IPS-20b (cell line): ENCODE data around the gene UBE2S.
"Not testable (repeated sequence)": the region's sequence is repeated elsewhere in the genome, so short reads cannot be mapped to it uniquely, and the experiment has no call there.

Experiments used
- H3K27ac ChIP-seq: one replicate; pipeline ENCODE4 v1.5.1; 2013; ENCODE audit warnings: low read length
- H3K27me3 ChIP-seq: 2 replicates; pipeline ENCODE4 v1.6.1; 2013; ENCODE audit warnings: mild to moderate bottlenecking, low read length, inconsistent platforms; ENCODE audit not compliant: insufficient read depth
- H3K36me3 ChIP-seq: 2 replicates; pipeline ENCODE4 v1.6.1; 2013; ENCODE audit warnings: low read depth, mild to moderate bottlenecking, inconsistent platforms, low read length, moderate library complexity; ENCODE audit not compliant: insufficient read depth
- H3K4me1 ChIP-seq: 2 replicates; pipeline ENCODE4 v1.6.1; 2013; ENCODE audit warnings: mild to moderate bottlenecking, control low read depth, inconsistent platforms, low read length, moderate library complexity; ENCODE audit not compliant: insufficient read depth
- H3K4me3 ChIP-seq: 2 replicates; pipeline ENCODE4 v1.5.1; 2013; ENCODE audit warnings: mild to moderate bottlenecking, low read length, inconsistent platforms
- H3K9ac ChIP-seq: 2 replicates; pipeline ENCODE4 v1.6.1; 2013; ENCODE audit warnings: low read depth, mild to moderate bottlenecking, inconsistent platforms, low read length, moderate library complexity
- H3K9me3 ChIP-seq: 2 replicates; pipeline ENCODE4 v1.6.1; 2013; ENCODE audit warnings: mild to moderate bottlenecking, low read depth, low read length, inconsistent platforms; ENCODE audit not compliant: insufficient read depth

UBE2S gene

DNA sequence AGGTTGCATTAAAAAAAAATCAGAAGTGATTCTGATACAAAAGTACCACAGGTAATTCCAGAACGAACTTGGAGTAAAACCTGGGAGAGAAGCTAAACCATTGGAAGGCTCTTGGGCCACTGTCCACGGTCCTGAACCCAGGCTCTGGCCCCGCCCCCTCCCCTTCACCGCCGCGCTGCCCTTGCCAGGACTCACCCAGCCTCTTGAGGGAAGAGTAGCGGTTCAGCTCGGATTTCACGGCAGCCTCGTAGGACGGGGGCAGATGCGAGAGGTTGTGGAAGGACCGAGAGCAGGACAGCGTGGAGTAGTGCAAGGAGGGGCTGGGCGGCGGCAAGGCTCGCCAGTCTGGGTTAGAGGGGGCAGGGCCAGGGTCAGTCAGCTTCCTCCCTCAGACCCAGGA is 29.8 kb upstream of the UBE2S start:
- Histone ChIP-seq H3K9me3 (no peaks in the 10 kb centered on the region), H3K4me1 (peaks cover 8% of the 10 kb centered on the region; the same call in 1 of the 2 replicates), H3K4me3 (no peak overlapping the region), H3K27me3 (peaks cover 70% of the 10 kb centered on the region), H3K27ac (no peak overlapping the region), H3K9ac (no peak overlapping the region), H3K36me3 (no peaks in the 10 kb centered on the region)

DNA sequence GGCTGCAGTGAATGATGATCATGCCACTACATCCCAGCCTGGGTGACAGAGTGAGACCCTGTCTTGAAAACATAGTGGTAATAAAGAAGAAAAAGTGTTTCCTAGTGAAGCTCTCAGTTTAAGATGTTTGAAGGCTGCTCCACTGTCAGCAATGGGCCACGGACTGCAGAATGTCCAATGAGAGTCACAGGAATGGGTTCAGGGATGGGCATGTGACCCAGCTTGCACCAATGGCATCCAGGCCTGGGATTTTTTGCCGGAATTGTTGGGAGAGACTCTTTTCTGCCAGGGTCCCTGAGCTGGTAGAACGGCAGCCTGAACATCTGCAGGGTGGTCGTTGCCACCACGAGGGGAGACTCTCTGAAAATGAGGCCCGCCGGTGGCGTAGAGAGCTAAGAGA is 29.3 kb upstream of the UBE2S start:
- H3K9ac ChIP-seq: no peak overlapping the region
- H3K27ac ChIP-seq: no peak overlapping the region
- H3K36me3 ChIP-seq: no peaks in the 10 kb centered on the region
- H3K4me3 ChIP-seq: no peak overlapping the region
- H3K4me1 ChIP-seq: peaks cover 8% of the 10 kb centered on the region; the same call in 1 of the 2 replicates
- peaks cover 70% of the 10 kb centered on the region for H3K27me3 ChIP-seq
- no peaks in the 10 kb centered on the region for H3K9me3 ChIP-seq

DNA sequence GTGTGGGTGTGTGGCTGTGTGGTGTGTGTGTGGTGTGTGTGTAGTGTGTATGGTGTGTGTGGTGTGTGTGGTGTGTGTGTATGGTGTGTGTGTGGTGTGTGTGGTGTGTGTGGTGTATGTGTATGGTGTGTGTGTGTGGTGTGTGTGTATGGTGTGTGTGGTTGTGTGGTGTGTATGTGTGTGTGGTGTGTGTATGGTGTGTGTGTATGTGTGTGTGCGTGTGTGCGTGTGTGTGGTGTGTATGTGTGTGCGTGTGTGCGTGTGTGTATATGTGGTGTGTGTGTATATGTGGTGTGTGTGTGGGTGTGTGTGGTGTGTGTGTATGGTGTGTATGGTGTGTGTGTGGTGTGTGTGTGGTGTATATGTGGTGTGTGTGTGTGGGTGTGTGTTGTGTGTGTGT is 27.4 kb upstream of the UBE2S start:
- no peaks in the 10 kb centered on the region for H3K9me3 ChIP-seq
- no peak overlapping the region for H3K9ac ChIP-seq
- H3K27me3 ChIP-seq: peaks cover 55% of the 10 kb centered on the region
- H3K36me3 ChIP-seq: no peaks in the 10 kb centered on the region
- H3K4me3 ChIP-seq: no peak overlapping the region
- no peaks in the 10 kb centered on the region for H3K4me1 ChIP-seq
- H3K27ac ChIP-seq: no peak overlapping the region

DNA sequence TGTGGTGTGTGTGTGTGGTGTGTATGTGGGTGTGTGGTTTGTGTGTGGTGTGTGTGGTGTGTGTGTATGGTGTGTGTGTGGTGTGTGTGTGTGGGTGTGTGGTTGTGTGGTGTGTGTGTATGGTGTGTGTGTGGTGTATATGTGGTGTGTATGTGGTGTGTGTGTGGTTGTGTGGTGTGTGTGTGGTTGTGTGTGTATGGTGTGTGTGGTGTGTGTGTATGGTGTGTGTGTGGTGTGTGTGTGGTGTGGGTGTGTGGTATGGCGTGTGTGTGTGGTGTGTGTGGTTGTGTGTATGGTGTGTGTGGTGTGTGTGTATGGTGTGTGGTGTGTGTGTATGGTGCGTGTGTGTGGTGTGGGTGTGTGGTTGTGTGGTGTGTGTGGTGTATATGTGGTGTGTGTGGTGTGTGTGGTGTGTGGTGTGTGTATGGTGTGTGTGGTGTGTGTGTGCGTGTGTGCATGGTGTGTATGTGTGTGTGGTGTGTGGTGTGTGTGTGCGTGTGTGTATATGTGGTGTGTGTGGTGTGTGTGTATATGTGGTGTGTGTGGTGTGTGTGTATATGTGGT is 26.9 kb upstream of the UBE2S start:
- Histone ChIP-seq H3K9ac (no peak overlapping the region), H3K27me3 (peaks cover 49% of the 10 kb centered on the region), H3K4me1 (no peaks in the 10 kb centered on the region), H3K36me3 (no peaks in the 10 kb centered on the region), H3K4me3 (no peak overlapping the region), H3K9me3 (no peaks in the 10 kb centered on the region), H3K27ac (no peak overlapping the region)

DNA sequence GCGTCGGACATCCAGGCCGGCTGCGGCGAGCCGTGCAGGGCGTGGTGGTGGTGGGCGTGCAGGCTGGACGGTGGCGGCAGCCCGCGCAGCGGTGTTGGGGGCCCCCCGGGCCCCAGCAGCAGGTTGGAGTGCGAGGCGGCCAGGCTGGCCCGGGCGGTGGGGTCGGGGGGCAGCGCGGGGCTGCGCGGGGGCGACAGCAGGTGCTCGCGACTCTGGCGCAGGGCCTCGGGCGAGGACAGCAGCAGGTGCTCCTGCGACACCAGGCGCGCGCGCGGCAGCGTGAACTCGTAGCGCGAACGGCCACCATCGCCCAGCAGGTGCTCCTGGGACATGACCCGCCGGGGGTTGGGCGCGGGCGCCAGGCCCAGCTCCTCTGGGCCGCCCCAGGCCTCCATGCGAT is 25.7 kb upstream of the UBE2S start:
- no peaks in the 10 kb centered on the region for H3K4me1 ChIP-seq
- no peak overlapping the region for H3K4me3 ChIP-seq
- H3K36me3 ChIP-seq: no peaks in the 10 kb centered on the region
- no peak overlapping the region for H3K9ac ChIP-seq
- no peaks in the 10 kb centered on the region for H3K9me3 ChIP-seq
- H3K27me3 ChIP-seq: peaks cover 38% of the 10 kb centered on the region
- H3K27ac ChIP-seq: no peak overlapping the region

- no peaks in the 10 kb centered on the region for H3K9me3 ChIP-seq
- H3K4me1 ChIP-seq: no peaks in the 10 kb centered on the region
- H3K27ac ChIP-seq: no peak overlapping the region
- H3K36me3 ChIP-seq: no peaks in the 10 kb centered on the region
- H3K9ac ChIP-seq: no peak overlapping the region
- H3K4me3 ChIP-seq: no peak overlapping the region
- peaks cover 33% of the 10 kb centered on the region; the same call in 1 of the 2 replicates for H3K27me3 ChIP-seq
These were observed 24.8 kb upstream of the UBE2S start for GRCh38 chr19:55432241-55432959.

DNA sequence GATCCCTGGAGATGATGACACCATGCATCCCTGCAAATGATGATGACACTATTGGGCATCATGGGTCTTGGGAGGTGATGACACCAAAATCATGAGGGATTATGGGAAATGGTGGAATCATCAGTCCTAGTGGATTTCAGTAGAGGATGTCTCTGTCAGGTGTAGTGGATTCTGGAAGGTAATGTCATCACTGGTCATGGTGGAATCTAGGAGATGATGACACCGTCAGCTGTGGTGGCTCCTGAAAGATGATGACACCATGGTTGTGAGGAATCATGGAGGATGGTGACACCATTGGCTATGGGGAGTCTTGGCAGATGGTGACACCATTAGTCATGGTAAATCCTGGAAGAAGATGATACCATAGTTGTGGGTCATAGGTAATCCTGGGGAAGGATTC is 23.6 kb upstream of the UBE2S start:
- no peak overlapping the region for H3K9ac ChIP-seq
- H3K36me3 ChIP-seq: no peaks in the 10 kb centered on the region
- no peaks in the 10 kb centered on the region for H3K4me1 ChIP-seq
- no peaks in the 10 kb centered on the region for H3K9me3 ChIP-seq
- H3K27ac ChIP-seq: no peak overlapping the region
- H3K27me3 ChIP-seq: peaks cover 26% of the 10 kb centered on the region; the same call in 1 of the 2 replicates
- H3K4me3 ChIP-seq: no peak overlapping the region

DNA sequence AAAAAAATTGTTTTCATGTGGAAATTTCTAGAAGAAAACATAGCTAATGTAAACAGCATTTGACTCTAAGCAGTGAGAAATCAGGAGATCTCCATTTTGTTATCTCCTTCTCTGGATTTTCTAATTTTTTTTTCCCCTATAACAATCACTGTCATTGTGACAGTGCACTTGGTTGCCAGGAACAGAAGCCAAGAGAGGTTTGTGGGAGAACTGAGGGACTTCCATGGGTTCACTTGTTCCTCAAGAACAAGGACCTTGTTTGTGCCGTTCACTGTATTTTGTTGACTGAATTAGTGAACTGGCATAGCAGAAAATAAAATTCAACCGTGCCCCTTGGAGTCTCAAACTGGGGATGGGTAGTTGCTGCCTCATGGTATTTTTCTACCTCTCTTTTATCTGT is 18.5 kb upstream of the UBE2S start:
- H3K27me3 ChIP-seq: no peaks in the 10 kb centered on the region; the same call in 1 of the 2 replicates
- no peaks in the 10 kb centered on the region for H3K4me1 ChIP-seq
- no peak overlapping the region for H3K27ac ChIP-seq
- H3K36me3 ChIP-seq: no peaks in the 10 kb centered on the region
- H3K4me3 ChIP-seq: no peak overlapping the region
- no peak overlapping the region for H3K9ac ChIP-seq
- H3K9me3 ChIP-seq: no peaks in the 10 kb centered on the region

GRCh38 chr19:55424518-55424917 is 16.9 kb upstream of the UBE2S start:
- Histone ChIP-seq H3K4me3 (no peak overlapping the region), H3K27me3 (no peaks in the 10 kb centered on the region; the same call in 1 of the 2 replicates), H3K27ac (no peak overlapping the region), H3K4me1 (no peaks in the 10 kb centered on the region), H3K9me3 (no peaks in the 10 kb centered on the region), H3K36me3 (no peaks in the 10 kb centered on the region), H3K9ac (no peak overlapping the region)

GRCh38 chr19:55423225-55424005 is 15.8 kb upstream of the UBE2S start:
- Histone ChIP-seq H3K27ac (no peak overlapping the region), H3K4me1 (no peaks in the 10 kb centered on the region), H3K4me3 (no peak overlapping the region), H3K9ac (no peak overlapping the region), H3K9me3 (no peaks in the 10 kb centered on the region), H3K36me3 (no peaks in the 10 kb centered on the region), H3K27me3 (peaks cover 3% of the 10 kb centered on the region)

DNA sequence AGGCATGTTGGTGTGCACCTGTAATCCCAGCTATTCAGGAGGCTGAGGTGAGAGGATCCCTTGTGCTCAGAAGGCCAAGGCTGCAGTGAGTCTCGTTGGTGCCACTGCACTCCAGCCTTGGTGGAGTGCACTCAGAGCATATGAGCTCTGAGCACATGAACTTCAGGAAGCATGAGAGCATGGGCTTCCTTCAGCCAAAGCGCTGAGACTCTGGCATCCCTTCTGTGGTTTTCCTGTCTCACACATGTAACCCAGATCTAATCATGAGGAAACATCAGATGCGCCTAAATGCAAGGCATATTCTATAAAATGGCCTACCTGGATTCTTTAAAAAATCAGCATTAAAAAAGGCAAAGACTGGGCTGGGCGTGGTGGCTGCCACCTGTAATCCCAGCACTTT is 13.7 kb upstream of the UBE2S start:
- H3K9ac ChIP-seq, H3K4me1 ChIP-seq, H3K9me3 ChIP-seq, H3K27me3 ChIP-seq, H3K27ac ChIP-seq, H3K36me3 ChIP-seq, H3K4me3 ChIP-seq: not testable (repeated sequence)
